ENCODE results near the gene CYREN.
"Not testable (repeated sequence)": the region's sequence is repeated elsewhere in the genome, so short reads cannot be mapped to it uniquely, and the experiment has no call there.

Gene CYREN

GRCh38 chr7:135128931-135129330 is 41.6 kb downstream of the CYREN start:
- no peak for DNase-seq (ENCODE audit: low read depth)
- TF ChIP-seq, protein P1, sequence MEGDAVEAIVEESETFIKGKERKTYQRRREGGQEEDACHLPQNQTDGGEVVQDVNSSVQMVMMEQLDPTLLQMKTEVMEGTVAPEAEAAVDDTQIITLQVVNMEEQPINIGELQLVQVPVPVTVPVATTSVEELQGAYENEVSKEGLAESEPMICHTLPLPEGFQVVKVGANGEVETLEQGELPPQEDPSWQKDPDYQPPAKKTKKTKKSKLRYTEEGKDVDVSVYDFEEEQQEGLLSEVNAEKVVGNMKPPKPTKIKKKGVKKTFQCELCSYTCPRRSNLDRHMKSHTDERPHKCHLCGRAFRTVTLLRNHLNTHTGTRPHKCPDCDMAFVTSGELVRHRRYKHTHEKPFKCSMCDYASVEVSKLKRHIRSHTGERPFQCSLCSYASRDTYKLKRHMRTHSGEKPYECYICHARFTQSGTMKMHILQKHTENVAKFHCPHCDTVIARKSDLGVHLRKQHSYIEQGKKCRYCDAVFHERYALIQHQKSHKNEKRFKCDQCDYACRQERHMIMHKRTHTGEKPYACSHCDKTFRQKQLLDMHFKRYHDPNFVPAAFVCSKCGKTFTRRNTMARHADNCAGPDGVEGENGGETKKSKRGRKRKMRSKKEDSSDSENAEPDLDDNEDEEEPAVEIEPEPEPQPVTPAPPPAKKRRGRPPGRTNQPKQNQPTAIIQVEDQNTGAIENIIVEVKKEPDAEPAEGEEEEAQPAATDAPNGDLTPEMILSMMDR (IDR thresholded peaks at IDR 0.05; ENCODE audit: insufficient read depth, low read depth, low read length, missing control alignments), result no peak
- H3K4me3 ChIP-seq (ENCODE audit: low read length), result no peak overlapping the region

- H3K4me3 ChIP-seq (ENCODE audit: low read length); DNase-seq (ENCODE audit: low read depth): not testable (repeated sequence)
Measured at GRCh38 chr7:135124631-135125030, 45.9 kb downstream of the CYREN start.

DNA sequence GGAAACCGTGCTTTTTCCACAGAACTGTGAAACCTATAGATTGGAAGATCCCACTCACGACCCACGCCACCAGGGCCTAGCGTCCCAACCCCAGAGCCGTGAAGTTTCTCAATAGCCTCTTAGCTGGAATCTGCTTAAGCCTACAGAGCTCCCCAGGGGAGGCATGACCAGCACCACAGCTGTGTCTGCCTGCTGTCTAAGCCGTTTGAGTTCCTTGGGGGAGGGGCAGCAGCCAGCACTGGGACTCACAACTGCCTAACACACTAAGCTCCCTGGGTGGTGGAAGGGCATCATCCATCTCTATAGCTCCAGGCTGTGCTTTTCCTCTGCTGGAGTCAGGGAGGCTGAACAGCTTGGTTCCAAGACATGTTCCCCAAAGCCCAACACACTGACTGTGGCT is 48.6 kb downstream of the CYREN start:
- DNase-seq (ENCODE audit: low read depth), result no peak
- no peak overlapping the region for H3K4me3 ChIP-seq (ENCODE audit: low read length)
- TF ChIP-seq, protein P1 (IDR thresholded peaks at IDR 0.05; ENCODE audit: insufficient read depth, low read depth, low read length, missing control alignments), result no peak

- DNase-seq (ENCODE audit: low read depth), result no peak
- TF ChIP-seq, protein P1 (IDR thresholded peaks at IDR 0.05; ENCODE audit: insufficient read depth, low read depth, low read length, missing control alignments), result no peak
- no peak overlapping the region for H3K4me3 ChIP-seq (ENCODE audit: low read length)
Measured at GRCh38 chr7:135117096-135117495, 53.4 kb downstream of the CYREN start.
